ENCODE data around the gene YWHAB. TPM values are rescaled to one million over a fixed set of nuclear protein-coding genes. Genes with fewer than 3 reads are reported as not detected.
A peak's percentile ranks its signal among the peaks of the same experiment; 100 is the strongest.

Gene YWHAB
- total RNA-seq (ENCODE audit: unreplicated experiment): 181 TPM
- long read RNA-seq, transcript YWHAB-201 (6 exons, 3,049 nt): major isoform, 188 of 219 reads
- long read RNA-seq, transcript YWHAB-202 (7 exons, 3,109 nt): minor isoform, 9 of 219 reads
- long read RNA-seq, partial matches to known transcripts: 3 of 219 reads
- long read RNA-seq, other reads (novel, unspliced or antisense): 19 of 219 reads

DNA sequence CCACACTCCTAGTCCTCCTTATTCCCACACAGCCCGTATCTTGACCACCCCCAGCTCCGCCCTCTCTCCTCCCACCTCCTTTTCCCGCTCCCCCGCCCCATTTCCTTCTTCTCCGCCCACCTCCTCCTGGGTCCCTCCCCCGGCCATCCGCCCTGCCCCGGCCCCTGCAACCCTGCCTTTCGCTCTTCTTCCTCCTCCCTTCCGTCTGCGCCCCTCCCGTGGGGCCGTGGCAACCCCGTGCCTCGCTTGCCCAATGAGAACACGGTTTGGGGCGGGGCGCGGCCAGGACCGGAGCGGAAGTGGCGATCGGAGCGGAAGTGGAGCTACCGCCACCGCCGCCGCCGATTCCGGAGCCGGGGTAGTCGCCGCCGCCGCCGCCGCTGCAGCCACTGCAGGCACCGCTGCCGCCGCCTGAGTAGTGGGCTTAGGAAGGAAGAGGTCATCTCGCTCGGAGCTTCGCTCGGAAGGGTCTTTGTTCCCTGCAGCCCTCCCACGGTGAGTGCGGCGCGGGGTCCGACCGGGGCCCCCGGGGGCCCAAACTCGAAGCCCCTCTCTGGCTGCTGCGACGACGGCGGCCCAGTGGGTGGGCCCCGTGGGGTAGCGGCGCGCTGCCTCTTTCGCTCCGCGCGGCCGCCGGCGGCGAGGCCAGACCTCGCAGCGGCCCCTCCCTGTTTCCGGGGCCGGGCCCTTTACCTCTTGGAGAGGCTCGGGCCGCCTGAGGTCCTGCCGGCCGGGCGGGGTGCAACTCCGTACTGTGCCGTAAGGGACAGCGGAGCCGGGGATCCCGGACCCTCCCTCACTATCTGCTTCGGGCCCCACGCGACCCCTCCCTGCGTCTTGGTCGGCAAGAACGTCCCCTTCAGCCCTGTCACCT, at the start of gene YWHAB:
YWHAB (plus strand) TSS at position 314 of the 874 bp plus-strand sequence. CDS start 15,829 bp downstream, outside the sequence.
- Mint-ChIP-seq H3K9me3 (ENCODE audit: unreplicated experiment) (peaks cover 7% of the 10 kb centered on the region), H3K36me3 (ENCODE audit: unreplicated experiment) (no peaks in the 10 kb centered on the region), H3K27me3 (ENCODE audit: unreplicated experiment) (peaks cover 6% of the 10 kb centered on the region), H3K4me3 (ENCODE audit: unreplicated experiment) (peak within 1 kb of the TSS; percentile 98), H3K4me1 (ENCODE audit: low read depth, unreplicated experiment) (peaks cover 18% of the 10 kb centered on the region), H3K27ac (ENCODE audit: unreplicated experiment) (peak within 1 kb of the TSS; percentile 93)
- TF ChIP-seq, protein P1, sequence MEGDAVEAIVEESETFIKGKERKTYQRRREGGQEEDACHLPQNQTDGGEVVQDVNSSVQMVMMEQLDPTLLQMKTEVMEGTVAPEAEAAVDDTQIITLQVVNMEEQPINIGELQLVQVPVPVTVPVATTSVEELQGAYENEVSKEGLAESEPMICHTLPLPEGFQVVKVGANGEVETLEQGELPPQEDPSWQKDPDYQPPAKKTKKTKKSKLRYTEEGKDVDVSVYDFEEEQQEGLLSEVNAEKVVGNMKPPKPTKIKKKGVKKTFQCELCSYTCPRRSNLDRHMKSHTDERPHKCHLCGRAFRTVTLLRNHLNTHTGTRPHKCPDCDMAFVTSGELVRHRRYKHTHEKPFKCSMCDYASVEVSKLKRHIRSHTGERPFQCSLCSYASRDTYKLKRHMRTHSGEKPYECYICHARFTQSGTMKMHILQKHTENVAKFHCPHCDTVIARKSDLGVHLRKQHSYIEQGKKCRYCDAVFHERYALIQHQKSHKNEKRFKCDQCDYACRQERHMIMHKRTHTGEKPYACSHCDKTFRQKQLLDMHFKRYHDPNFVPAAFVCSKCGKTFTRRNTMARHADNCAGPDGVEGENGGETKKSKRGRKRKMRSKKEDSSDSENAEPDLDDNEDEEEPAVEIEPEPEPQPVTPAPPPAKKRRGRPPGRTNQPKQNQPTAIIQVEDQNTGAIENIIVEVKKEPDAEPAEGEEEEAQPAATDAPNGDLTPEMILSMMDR (IDR thresholded peaks at IDR 0.05; ENCODE audit: partially characterized antibody, unreplicated experiment): peak; percentile 41
- DNase-seq: peak; percentile 100

DNA sequence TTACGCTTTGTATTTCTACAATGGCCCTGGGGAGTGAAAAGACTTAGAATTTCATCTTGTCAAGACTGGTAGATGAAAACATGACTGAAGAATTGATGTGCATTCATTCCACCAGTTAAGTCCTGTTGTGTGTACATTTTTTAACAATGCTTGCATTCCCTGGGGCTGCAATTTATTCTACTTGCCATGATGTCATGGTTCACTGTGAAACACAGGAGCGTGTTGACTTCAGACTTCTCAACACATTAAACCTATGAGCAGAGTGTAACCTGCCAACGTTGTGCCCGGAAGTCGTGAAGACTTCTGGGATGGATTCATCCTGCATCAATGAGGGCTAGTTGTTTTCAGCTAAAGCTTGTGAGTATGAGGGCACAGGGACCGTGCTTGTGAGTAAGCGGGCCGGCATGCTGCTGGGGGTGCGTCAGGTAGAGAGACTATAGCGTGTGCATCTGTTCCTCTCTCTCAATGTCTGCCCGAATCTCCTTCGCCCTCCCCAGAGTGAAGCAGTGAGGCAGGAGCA, 48.8 kb upstream of the YWHAB start:
- H3K4me1 Mint-ChIP-seq (ENCODE audit: low read depth, unreplicated experiment): peaks cover 5% of the 10 kb centered on the region
- no peak for DNase-seq
- peaks cover 2% of the 10 kb centered on the region for H3K27me3 Mint-ChIP-seq (ENCODE audit: unreplicated experiment)
- TF ChIP-seq, protein P1 (IDR thresholded peaks at IDR 0.05; ENCODE audit: partially characterized antibody, unreplicated experiment): no peak
- H3K9me3 Mint-ChIP-seq (ENCODE audit: unreplicated experiment): peaks cover 3% of the 10 kb centered on the region
- H3K36me3 Mint-ChIP-seq (ENCODE audit: unreplicated experiment): no peaks in the 10 kb centered on the region
- no peak overlapping the region for H3K27ac Mint-ChIP-seq (ENCODE audit: unreplicated experiment)
- H3K4me3 Mint-ChIP-seq (ENCODE audit: unreplicated experiment): no peak overlapping the region

DNA sequence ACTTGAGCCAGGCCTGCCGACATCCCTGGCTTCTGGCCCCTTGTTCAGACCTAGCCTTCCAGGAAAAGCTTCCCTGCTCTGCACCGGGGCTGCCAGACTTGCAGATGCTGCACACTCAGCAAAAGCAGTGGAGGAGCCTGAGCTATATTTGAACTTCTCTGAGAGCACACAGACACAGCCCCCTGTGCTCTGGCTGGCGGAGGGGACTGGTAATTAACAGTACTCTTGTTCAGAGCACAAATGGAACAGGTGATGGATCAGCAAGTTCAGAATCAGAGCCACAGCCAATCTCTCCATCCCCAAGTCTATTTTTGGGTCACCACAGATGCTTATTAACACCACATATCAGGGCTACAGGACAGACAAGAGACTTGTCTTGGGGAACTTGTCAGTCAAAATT, 47.6 kb upstream of the YWHAB start:
- Mint-ChIP-seq H3K4me1 (ENCODE audit: low read depth, unreplicated experiment) (peaks cover under 1% of the 10 kb centered on the region), H3K27me3 (ENCODE audit: unreplicated experiment) (peaks cover 2% of the 10 kb centered on the region), H3K36me3 (ENCODE audit: unreplicated experiment) (no peaks in the 10 kb centered on the region), H3K4me3 (ENCODE audit: unreplicated experiment) (no peak overlapping the region), H3K27ac (ENCODE audit: unreplicated experiment) (no peak overlapping the region), H3K9me3 (ENCODE audit: unreplicated experiment) (peaks cover 3% of the 10 kb centered on the region)
- peak; percentile 18 for DNase-seq
- TF ChIP-seq, protein P1 (IDR thresholded peaks at IDR 0.05; ENCODE audit: partially characterized antibody, unreplicated experiment): no peak

DNA sequence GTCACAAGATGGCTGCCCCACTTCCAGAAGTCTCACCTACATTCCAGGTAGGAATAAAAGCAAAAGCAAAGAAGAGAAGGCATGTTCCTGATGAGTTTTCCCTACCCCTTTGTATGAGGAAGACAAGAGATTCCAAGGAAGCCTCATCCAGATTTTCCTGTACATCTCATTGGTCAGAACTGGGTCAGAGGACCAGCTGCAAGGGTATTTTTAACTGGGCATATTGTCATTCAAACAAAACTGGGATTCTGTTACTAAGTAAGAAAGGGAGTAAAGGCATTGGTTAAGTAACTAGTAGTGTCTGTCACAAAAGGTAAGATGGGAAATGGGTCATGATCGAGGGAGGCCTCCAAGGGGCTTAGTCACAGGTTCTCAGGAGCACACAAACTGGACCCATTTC, 47.0 kb upstream of the YWHAB start:
- Mint-ChIP-seq H3K27me3 (ENCODE audit: unreplicated experiment) (peaks cover 2% of the 10 kb centered on the region), H3K9me3 (ENCODE audit: unreplicated experiment) (peaks cover 6% of the 10 kb centered on the region), H3K4me1 (ENCODE audit: low read depth, unreplicated experiment) (no peaks in the 10 kb centered on the region), H3K4me3 (ENCODE audit: unreplicated experiment) (no peak overlapping the region), H3K36me3 (ENCODE audit: unreplicated experiment) (no peaks in the 10 kb centered on the region), H3K27ac (ENCODE audit: unreplicated experiment) (no peak overlapping the region)
- no peak for DNase-seq
- TF ChIP-seq, protein P1 (IDR thresholded peaks at IDR 0.05; ENCODE audit: partially characterized antibody, unreplicated experiment): no peak
